ENCODE results near the gene ADAM15.

The ADAM15 gene

DNA sequence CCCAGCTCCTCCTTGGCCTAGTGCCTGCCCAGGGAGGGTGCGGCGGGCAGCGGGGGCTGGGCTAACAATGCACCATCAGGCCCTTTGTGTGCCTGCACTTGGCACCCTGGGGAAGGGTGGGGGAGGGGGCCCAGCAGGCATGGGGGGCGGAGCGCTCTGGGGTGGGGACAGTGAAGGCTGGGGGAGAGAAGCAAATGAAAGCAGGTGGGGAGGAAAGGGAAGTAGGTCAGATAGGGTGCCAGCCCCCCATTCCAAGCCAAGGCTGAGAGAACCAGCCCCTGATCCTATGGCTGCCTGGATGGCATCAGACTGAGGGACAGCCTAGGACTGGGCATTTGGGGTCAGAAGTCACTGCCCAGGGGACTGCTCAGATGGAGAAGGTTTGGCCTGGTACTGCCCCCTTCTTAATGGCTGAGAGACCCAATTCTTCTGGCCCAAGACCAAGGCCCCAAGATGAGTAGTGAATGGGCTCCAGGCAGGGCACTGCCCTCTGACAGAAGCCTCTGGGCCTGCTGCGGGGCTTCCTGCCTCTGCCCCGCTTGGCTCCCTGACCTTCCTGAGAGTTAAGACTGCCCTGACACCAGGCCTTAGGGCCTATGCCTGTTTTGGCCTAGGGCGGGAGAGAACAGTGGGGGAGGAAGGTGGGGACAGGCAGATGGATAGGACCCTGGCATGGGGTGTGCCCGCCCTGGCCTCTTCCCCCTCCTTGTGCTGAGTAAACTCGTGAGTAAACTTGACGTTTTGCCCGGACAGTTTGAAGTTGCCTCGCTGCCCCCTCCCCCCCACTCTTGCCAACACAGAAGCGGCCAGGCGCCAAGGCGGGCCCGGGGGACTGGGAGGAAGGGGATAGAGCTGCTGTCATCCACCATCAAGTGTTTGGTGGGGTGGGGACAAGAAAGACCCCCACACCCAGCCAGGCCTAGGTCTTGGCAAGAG is 45.8 kb upstream of the ADAM15 start:
- H3K4me1 ChIP-seq (ENCODE audit: control insufficient read depth, insufficient read depth, low read length, poor library complexity, severe bottlenecking), result peaks cover 70% of the 10 kb centered on the region
- H3K9me3 ChIP-seq (ENCODE audit: control insufficient read depth, low read length), result no peaks in the 10 kb centered on the region
- H3K27me3 ChIP-seq (replicated peaks; ENCODE audit: control insufficient read depth, insufficient read depth, low read length, poor library complexity, severe bottlenecking), result no peaks in the 10 kb centered on the region
- no peaks in the 10 kb centered on the region for H3K36me3 ChIP-seq (ENCODE audit: control insufficient read depth, insufficient read depth, low read length)
- DNase-seq, result peak in 1 of 3 donors; percentile 34
- H3K4me3 ChIP-seq (ENCODE audit: insufficient read depth, low read depth, low read length, poor library complexity, severe bottlenecking), result peak overlapping the region; percentile 83
- peak overlapping the region; percentile 77 for H3K27ac ChIP-seq (ENCODE audit: insufficient read depth, low read length, poor library complexity, severe bottlenecking)

DNA sequence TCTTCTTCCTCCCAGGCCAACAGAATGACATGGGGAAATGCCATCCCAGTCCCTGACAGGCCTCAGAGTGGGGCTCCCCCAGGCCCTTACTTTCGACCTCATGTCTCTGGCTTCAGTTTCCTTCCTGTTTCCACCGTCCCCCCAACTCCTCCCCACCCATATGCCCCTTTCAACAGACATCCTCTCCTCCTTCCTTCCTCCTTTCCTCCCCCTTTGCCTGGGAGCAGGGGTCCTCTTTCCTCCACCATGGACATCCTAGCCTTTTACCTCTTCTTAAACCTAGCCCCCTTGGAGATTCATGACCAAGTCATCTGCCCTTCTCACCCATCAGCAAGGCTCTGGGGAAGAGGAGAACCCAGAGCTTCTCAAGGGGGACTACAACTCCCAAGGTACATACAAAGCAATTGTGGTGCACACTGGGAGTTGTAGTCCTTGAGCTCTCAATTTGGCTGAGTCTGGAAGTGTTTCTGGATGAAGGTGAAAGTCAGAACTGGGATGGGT is 44.5 kb upstream of the ADAM15 start:
- Histone ChIP-seq H3K36me3 (ENCODE audit: control insufficient read depth, insufficient read depth, low read length) (no peaks in the 10 kb centered on the region), H3K4me1 (ENCODE audit: control insufficient read depth, insufficient read depth, low read length, poor library complexity, severe bottlenecking) (peaks cover 75% of the 10 kb centered on the region), H3K27ac (ENCODE audit: insufficient read depth, low read length, poor library complexity, severe bottlenecking) (peak overlapping the region; percentile 77), H3K9me3 (ENCODE audit: control insufficient read depth, low read length) (no peaks in the 10 kb centered on the region), H3K27me3 (replicated peaks; ENCODE audit: control insufficient read depth, insufficient read depth, low read length, poor library complexity, severe bottlenecking) (no peaks in the 10 kb centered on the region), H3K4me3 (ENCODE audit: insufficient read depth, low read depth, low read length, poor library complexity, severe bottlenecking) (no peak overlapping the region)
- no peak for DNase-seq

DNA sequence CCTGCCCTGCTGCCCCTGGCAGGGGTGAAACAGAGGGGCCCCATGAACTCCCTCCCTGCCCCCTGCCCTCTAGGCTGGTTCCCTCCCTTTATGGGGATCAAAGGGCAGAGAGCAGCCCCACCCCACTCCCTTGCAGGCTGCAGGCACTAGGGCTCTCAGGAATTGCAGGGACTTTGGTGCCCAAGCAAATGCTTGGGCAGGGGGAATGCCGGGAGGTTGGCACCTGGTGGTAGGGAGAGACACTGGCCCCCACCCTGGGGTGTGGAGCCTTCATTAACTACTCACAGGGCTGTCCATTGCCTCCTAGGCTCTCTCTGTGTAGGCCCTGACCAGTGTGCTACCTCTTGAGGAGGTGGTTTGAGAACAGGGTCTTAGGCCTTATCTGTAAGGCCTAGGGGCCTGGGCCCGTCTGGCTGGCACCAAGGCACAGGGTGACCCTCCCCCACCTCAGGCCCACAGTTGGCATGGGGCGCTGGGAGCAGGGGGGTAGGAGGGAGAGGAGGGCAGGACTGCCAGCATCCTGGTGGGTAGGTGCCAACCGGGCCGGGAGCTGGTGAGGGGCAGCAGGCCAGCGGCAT is 43.8 kb upstream of the ADAM15 start:
- peak overlapping the region; percentile 77 for H3K27ac ChIP-seq (ENCODE audit: insufficient read depth, low read length, poor library complexity, severe bottlenecking)
- no peaks in the 10 kb centered on the region for H3K27me3 ChIP-seq (replicated peaks; ENCODE audit: control insufficient read depth, insufficient read depth, low read length, poor library complexity, severe bottlenecking)
- no peak for DNase-seq
- H3K36me3 ChIP-seq (ENCODE audit: control insufficient read depth, insufficient read depth, low read length), result no peaks in the 10 kb centered on the region
- H3K4me3 ChIP-seq (ENCODE audit: insufficient read depth, low read depth, low read length, poor library complexity, severe bottlenecking), result no peak overlapping the region
- peaks cover 79% of the 10 kb centered on the region for H3K4me1 ChIP-seq (ENCODE audit: control insufficient read depth, insufficient read depth, low read length, poor library complexity, severe bottlenecking)
- H3K9me3 ChIP-seq (ENCODE audit: control insufficient read depth, low read length), result no peaks in the 10 kb centered on the region

DNA sequence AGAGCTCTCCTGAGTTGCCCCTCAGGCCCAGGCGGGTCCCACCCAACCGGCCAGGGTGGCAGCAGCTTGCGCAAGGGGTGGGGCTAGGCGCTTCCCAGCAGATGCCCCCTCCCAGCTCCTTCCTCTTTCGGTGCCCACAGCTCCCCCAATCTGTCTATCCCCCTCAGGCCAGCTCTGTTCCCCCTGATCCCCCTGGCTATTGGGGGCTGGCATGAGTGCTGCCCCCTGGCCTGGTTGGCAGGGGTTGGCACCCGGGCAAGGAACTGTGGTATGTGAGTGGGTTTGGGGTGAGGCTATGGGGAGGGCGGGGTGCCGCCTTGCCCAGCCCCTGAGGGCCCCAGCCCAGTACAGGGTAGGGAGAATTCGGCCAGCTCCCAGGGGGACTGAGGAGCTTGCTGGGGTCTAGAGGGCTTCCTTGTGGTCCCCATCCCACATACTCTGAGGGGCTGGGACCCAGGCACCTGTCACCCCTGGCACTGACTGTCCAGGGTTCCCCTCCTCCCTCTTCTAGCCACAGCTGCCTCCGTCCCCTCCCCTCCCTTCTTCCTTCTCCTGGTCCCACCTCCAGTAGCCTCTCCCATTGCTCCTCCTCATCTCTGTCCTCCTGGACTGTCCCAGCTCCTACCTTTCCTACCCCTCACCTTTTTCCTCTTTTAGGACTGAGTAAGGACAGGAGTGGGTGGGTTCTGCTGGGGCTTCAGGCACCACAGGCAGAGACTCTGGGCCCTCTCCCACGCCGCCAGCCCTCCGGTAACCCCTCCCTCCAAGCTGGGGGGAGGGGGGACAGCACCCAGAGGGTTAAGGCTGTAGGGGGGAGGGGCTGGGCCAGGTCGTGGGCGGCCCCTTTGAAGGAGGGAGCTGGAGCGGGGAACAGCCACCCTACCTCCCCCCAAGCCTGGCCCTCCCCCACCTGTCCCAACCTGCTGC is 42.8 kb upstream of the ADAM15 start:
- Histone ChIP-seq H3K27me3 (replicated peaks; ENCODE audit: control insufficient read depth, insufficient read depth, low read length, poor library complexity, severe bottlenecking) (no peaks in the 10 kb centered on the region), H3K27ac (ENCODE audit: insufficient read depth, low read length, poor library complexity, severe bottlenecking) (peak overlapping the region; percentile 77), H3K4me3 (ENCODE audit: insufficient read depth, low read depth, low read length, poor library complexity, severe bottlenecking) (peak overlapping the region; percentile 56), H3K4me1 (ENCODE audit: control insufficient read depth, insufficient read depth, low read length, poor library complexity, severe bottlenecking) (peaks cover 89% of the 10 kb centered on the region), H3K36me3 (ENCODE audit: control insufficient read depth, insufficient read depth, low read length) (no peaks in the 10 kb centered on the region), H3K9me3 (ENCODE audit: control insufficient read depth, low read length) (no peaks in the 10 kb centered on the region)
- no peak for DNase-seq

DNA sequence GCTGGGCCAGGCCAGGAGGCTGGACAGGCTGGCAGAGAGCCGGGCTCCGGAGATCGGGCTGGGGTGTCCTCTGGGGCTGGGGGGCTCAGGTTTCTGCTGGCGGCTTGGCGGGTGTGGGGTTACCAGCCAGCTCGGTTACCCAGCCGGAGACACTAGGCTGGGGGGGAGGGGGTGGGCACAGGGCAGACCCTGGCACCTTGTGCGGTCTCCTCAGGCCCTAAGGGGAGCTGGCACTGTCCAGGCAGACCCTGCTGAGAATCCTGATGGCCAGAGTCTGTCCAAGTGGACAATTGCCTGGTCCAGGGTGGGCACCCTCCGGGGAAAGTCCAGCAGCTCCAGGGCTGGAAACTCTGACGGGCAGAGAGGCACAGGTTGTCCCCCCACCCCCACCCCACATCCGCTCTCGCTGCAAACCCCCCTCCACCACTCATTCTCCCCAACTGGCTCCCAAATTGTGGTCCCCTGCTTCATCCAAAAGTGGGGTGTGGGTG is 41.9 kb upstream of the ADAM15 start:
- H3K27ac ChIP-seq (ENCODE audit: insufficient read depth, low read length, poor library complexity, severe bottlenecking), result peak overlapping the region; percentile 77
- H3K9me3 ChIP-seq (ENCODE audit: control insufficient read depth, low read length), result no peaks in the 10 kb centered on the region
- peaks cover 90% of the 10 kb centered on the region for H3K4me1 ChIP-seq (ENCODE audit: control insufficient read depth, insufficient read depth, low read length, poor library complexity, severe bottlenecking)
- H3K36me3 ChIP-seq (ENCODE audit: control insufficient read depth, insufficient read depth, low read length), result peaks cover 4% of the 10 kb centered on the region
- peak overlapping the region; percentile 56 for H3K4me3 ChIP-seq (ENCODE audit: insufficient read depth, low read depth, low read length, poor library complexity, severe bottlenecking)
- no peak for DNase-seq
- H3K27me3 ChIP-seq (replicated peaks; ENCODE audit: control insufficient read depth, insufficient read depth, low read length, poor library complexity, severe bottlenecking), result no peaks in the 10 kb centered on the region

DNA sequence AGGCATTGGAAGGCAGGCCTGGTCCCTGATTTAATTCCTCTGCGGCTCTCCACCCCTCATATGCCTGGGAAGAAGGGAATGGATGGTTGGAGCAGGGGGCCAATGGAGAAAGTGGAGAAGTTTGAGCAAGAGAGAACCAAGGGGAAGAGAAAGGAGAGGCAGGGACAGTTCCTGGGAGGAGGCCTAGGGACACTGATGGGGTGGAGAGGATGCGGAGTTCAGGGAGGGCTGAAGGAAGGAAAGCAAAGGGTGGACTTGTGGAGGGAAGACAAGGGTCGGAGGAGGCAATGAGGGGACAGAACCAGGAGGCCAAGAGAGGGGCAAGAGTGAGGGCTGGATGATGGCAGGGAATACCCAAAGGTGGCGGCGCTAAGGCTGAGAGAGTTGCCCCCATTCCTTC is 41.4 kb upstream of the ADAM15 start:
- Histone ChIP-seq H3K27ac (ENCODE audit: insufficient read depth, low read length, poor library complexity, severe bottlenecking) (peak overlapping the region; percentile 77), H3K9me3 (ENCODE audit: control insufficient read depth, low read length) (no peaks in the 10 kb centered on the region), H3K4me1 (ENCODE audit: control insufficient read depth, insufficient read depth, low read length, poor library complexity, severe bottlenecking) (peaks cover 90% of the 10 kb centered on the region), H3K36me3 (ENCODE audit: control insufficient read depth, insufficient read depth, low read length) (peaks cover 8% of the 10 kb centered on the region), H3K4me3 (ENCODE audit: insufficient read depth, low read depth, low read length, poor library complexity, severe bottlenecking) (peak overlapping the region; percentile 56), H3K27me3 (replicated peaks; ENCODE audit: control insufficient read depth, insufficient read depth, low read length, poor library complexity, severe bottlenecking) (no peaks in the 10 kb centered on the region)
- DNase-seq, result no peak

DNA sequence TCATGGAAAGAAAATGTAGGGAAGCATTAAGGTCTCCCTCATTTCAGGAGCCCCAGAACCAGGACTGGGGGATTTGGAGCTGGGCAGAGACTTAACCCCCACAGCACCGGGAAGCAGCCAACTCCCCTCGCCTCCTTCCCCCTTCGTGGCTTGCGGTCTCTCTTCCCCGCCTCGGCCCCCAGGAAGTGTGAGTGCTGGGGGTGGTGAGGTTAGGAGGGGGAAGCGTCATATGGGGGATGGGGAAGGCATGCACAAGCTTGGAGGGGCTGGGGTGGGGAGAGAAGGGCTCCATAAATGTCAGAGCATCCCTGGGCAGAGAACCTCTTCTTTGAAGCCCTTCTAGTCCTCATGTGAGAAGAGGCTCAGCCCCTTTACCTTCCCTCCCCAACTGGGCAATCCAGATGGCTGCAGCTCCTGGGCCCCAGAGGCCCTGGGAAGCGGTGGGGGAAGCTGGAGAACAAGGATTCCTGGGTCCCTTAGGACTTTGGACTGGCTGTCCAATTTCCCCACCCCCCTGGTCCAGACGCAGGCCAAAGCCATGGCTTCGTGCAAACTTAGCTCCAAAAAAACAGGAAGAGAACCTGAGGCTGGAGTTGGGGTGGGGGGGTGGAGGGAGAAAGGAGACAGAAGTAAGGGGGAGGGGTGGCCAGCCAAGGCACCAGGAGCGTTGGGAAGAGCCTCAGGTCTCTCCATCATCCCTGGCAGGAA is 40.8 kb upstream of the ADAM15 start:
- Histone ChIP-seq H3K4me1 (ENCODE audit: control insufficient read depth, insufficient read depth, low read length, poor library complexity, severe bottlenecking) (peaks cover 90% of the 10 kb centered on the region), H3K27me3 (replicated peaks; ENCODE audit: control insufficient read depth, insufficient read depth, low read length, poor library complexity, severe bottlenecking) (no peaks in the 10 kb centered on the region), H3K4me3 (ENCODE audit: insufficient read depth, low read depth, low read length, poor library complexity, severe bottlenecking) (peak overlapping the region; percentile 56), H3K27ac (ENCODE audit: insufficient read depth, low read length, poor library complexity, severe bottlenecking) (peak overlapping the region; percentile 77), H3K9me3 (ENCODE audit: control insufficient read depth, low read length) (no peaks in the 10 kb centered on the region), H3K36me3 (ENCODE audit: control insufficient read depth, insufficient read depth, low read length) (peaks cover 14% of the 10 kb centered on the region)
- peak in 1 of 3 donors; percentile 23 for DNase-seq

DNA sequence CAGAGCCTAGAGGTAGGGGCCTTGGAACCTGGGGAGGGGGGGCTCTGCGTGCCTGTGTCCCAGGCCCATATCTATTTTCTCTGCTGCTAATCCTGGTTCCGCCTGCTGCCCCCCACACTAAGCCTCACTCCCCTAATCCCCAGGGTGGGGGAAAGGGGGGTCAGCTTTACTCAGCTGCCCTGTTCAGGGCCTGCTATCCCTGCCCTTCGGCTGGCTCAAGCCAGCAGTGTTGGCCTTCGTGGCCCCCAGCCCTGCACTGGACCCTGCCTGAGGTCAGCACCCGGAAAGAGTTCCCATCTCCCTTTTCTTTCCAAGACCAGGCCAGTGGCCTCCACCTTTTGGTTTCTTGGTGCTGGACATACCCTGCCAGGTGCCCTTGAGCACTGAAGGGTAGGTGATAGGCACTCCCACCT is 40.1 kb upstream of the ADAM15 start:
- Histone ChIP-seq H3K4me3 (ENCODE audit: insufficient read depth, low read depth, low read length, poor library complexity, severe bottlenecking) (peak overlapping the region; percentile 56), H3K4me1 (ENCODE audit: control insufficient read depth, insufficient read depth, low read length, poor library complexity, severe bottlenecking) (peaks cover 90% of the 10 kb centered on the region), H3K27ac (ENCODE audit: insufficient read depth, low read length, poor library complexity, severe bottlenecking) (peak overlapping the region; percentile 77)

DNA sequence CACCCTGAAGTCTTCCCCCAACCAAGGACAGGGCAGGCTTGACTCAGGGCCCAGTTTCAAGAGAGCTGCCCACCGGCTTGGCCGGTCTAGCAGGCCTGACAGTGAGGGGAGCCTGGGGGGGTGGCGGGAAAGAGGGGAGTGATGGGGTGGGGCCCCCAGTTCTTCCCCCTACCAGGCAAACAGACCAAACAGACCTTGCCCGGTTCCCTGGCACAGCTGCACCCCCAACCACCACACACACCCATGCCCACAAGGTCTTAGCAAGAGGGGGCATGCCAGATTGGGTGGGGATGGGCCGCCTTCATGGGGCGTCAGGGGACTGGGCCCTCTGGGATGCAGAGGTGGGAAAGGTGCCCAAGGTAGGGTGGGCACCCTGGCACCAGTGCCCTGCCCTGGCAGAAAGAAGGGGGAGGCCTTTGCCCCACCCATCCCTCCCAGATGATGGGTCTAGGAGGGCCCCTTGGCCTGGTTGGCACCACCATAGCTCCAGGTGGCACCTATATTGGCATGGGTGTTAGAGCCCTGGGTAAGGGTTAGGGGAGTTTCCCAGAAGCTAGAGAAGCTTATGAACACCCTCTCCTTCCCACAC is 39.6 kb upstream of the ADAM15 start:
- peaks cover 90% of the 10 kb centered on the region for H3K4me1 ChIP-seq (ENCODE audit: control insufficient read depth, insufficient read depth, low read length, poor library complexity, severe bottlenecking)
- H3K27ac ChIP-seq (ENCODE audit: insufficient read depth, low read length, poor library complexity, severe bottlenecking), result peak overlapping the region; percentile 77
- H3K9me3 ChIP-seq (ENCODE audit: control insufficient read depth, low read length), result no peaks in the 10 kb centered on the region
- no peak for DNase-seq
- no peaks in the 10 kb centered on the region for H3K27me3 ChIP-seq (replicated peaks; ENCODE audit: control insufficient read depth, insufficient read depth, low read length, poor library complexity, severe bottlenecking)
- H3K36me3 ChIP-seq (ENCODE audit: control insufficient read depth, insufficient read depth, low read length), result peaks cover 20% of the 10 kb centered on the region
- H3K4me3 ChIP-seq (ENCODE audit: insufficient read depth, low read depth, low read length, poor library complexity, severe bottlenecking), result peak overlapping the region; percentile 56

More for the DNA sequence above, 40.1 kb upstream of the ADAM15 start:
- Histone ChIP-seq H3K9me3 (ENCODE audit: control insufficient read depth, low read length) (no peaks in the 10 kb centered on the region), H3K36me3 (ENCODE audit: control insufficient read depth, insufficient read depth, low read length) (peaks cover 20% of the 10 kb centered on the region), H3K27me3 (replicated peaks; ENCODE audit: control insufficient read depth, insufficient read depth, low read length, poor library complexity, severe bottlenecking) (no peaks in the 10 kb centered on the region)
- no peak for DNase-seq
